Urinary bladder (tissue), 4 donors: ENCODE data around the gene ITGB1. TPM values are rescaled to one million over a fixed set of nuclear protein-coding genes. Genes with fewer than 3 reads are reported as not detected.
"Not testable (repeated sequence)": the region's sequence is repeated elsewhere in the genome, so short reads cannot be mapped to it uniquely, and the experiment has no call there.

Experiments
- DNase-seq: peaks from one replicate; pipeline ENCODE4 v3.0.0-alpha.2; 2015; ENCODE audit errors: extremely low spot score
- H3K27ac ChIP-seq: one replicate; pipeline ENCODE4 v1.5.1; 2013; ENCODE audit warnings: low read depth, mild to moderate bottlenecking, moderate library complexity
- H3K36me3 ChIP-seq: one replicate; pipeline ENCODE4 v1.6.1; 2013; ENCODE audit warnings: mild to moderate bottlenecking, moderate library complexity; ENCODE audit not compliant: insufficient read depth
- H3K4me1 ChIP-seq: one replicate; pipeline ENCODE4 v1.6.1; 2013; ENCODE audit warnings: mild to moderate bottlenecking, moderate library complexity; ENCODE audit not compliant: insufficient read depth
- H3K4me3 ChIP-seq: one replicate; pipeline ENCODE4 v1.5.1; 2013; ENCODE audit warnings: low read depth, low read length
- WGBS: extraction: QIAGEN DNeasy Blood & Tissue Kit; methylation state at CpG from one replicate; pipeline ENCODE4 v1.1.7; 2013; 5-methylcytosine and 5-hydroxymethylcytosine counted together
- polyA plus RNA-seq: library from polyadenylated mRNA; stranded (reverse); fragments of 200-250 nt; gene quantifications from one replicate; pipeline ENCODE4 v1.2.3, GENCODE V29; 2013
- total RNA-seq: library from RNA; depleted of rRNA; stranded (reverse); fragments of >200 nt; gene quantifications from one replicate; pipeline ENCODE4 v1.2.3, GENCODE V29; 2014
- donor health status: healthy with polysubstance abuse.
- donor health status: healthy.

The ITGB1 gene
- total and polyA plus RNA-seq, 2 donors, result 527 to 1,010 TPM

DNA sequence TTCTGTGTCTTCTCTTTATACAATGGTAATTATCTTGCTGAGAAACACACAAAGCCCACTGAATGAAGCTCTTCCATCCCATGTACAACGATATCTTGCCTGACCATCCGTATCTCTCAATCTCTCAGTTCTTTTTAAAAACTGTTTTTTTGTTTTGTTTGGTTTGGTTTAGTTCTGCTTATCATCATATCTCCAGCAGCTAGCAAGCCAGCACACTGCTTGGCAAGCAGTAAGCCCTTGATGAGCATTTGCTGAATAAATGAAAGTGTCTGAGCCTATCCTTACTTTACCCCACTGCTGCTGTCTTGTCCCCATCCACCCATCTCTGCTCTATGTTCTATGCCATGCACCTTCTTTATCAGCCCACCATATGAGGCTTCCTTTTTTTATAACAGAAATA is 34.2 kb downstream of the ITGB1 start:
- no peak overlapping the region for H3K4me3 ChIP-seq
- no peak for DNase-seq
- H3K4me1 ChIP-seq, result no peaks in the 10 kb centered on the region
- H3K36me3 ChIP-seq, result peaks cover 4% of the 10 kb centered on the region
- no peak overlapping the region for H3K27ac ChIP-seq
- 57% methylated on average over 2 of the region's 2 CpGs for WGBS

DNA sequence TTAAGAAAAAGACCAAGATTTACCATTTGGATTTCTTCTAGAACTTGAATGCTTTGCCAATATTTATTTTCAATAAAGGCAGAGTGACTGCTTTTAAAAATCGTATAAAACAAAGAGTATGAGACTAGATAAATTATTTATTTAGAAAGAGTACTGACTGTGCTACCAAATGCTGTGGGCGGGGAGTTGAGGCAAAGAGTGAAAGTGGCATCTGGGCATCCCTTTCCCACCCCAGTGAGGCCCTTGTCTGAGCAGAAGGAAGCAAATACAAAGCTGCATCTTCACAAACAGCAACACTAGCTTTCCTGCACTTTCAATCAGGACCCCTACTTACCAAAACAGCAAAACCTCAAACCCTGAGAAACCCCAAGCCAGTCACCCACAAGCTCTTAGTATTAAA is 34.9 kb downstream of the ITGB1 start:
- no peak for DNase-seq
- no peak overlapping the region for H3K4me3 ChIP-seq
- H3K36me3 ChIP-seq, result peaks cover 4% of the 10 kb centered on the region
- WGBS, result 58% methylated on average over 2 of the region's 2 CpGs
- H3K4me1 ChIP-seq, result no peaks in the 10 kb centered on the region
- H3K27ac ChIP-seq, result no peak overlapping the region

DNA sequence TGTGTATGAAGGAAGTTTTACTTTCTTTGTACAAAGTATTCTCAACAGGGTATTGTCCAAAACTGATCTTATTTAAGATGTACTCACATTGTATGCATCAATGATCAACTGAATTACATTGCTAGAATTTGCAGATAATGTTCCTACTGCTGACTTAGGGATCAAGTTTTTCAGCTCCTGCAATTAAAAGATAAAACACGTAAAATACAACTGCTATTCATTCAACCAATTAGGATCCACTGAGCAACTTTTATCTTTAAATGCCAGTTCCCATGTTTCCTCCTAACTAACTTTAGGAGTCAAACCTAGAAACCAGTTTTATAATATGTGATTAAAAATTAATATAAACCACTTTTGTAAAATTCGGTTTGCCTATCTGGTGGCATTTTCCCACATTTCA is 35.9 kb downstream of the ITGB1 start:
- Histone ChIP-seq H3K27ac (no peak overlapping the region), H3K4me3 (no peak overlapping the region), H3K36me3 (peaks cover 4% of the 10 kb centered on the region), H3K4me1 (no peaks in the 10 kb centered on the region)
- DNase-seq, result no peak
- WGBS, result 85% methylated on average over 2 of the region's 2 CpGs

DNA sequence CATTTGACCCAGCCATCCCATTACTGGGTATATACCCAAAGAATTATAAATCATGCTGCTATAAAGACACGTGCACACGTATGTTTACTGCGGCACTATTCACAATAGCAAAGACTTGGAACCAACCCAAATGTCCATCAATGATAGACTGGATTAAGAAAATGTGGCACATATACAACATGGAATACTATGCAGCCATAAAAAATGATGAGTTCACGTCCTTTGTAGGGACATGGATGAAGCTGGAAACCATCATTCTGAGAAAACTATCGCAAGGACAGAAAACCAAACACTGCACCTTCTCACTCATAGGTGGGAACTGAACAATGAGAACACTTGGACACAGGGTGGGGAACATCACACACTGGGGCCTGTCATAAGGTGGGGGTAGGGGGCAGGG is 40.2 kb downstream of the ITGB1 start:
- H3K27ac ChIP-seq, H3K36me3 ChIP-seq, H3K4me1 ChIP-seq, H3K4me3 ChIP-seq, DNase-seq: not testable (repeated sequence)
- over 99% methylated on average over 3 of the region's 5 CpGs for WGBS

DNA sequence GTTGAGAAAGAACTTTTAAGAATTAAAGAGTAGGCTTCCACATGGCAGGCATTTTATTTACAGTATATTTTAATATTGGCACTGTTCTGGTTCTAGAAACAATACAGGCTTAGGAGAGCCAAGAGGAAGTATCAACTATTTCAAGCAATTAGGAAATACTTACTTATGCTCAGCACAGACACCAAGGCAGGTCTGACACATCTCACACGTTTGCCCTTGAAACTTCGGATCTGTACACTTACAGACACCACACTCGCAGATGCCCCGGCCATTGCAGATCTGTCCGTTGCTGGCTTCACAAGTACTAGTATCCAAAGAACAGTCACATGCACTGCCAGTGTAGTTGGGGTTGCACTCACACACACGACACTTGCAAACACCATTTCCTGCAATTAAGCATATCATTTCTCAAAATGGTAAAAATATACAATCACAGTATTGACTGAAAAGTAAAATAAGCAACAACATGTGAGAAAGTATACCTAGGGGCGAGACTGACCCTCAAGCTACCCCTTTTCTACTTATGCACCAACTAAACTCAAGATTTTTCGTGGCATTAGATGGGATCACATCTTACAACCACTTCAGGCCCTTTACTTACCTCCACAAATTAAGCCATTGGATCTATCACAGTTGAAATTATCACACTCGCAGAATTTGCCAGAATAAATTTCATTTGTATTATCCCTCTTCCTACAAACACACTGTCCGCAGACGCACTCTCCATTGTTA is 46.6 kb downstream of the ITGB1 start:
- Histone ChIP-seq H3K4me3 (no peak overlapping the region), H3K4me1 (no peaks in the 10 kb centered on the region), H3K36me3 (peaks cover 5% of the 10 kb centered on the region), H3K27ac (no peak overlapping the region)
- WGBS, result 93% methylated on average over 11 of the region's 11 CpGs
- DNase-seq, result no peak

DNA sequence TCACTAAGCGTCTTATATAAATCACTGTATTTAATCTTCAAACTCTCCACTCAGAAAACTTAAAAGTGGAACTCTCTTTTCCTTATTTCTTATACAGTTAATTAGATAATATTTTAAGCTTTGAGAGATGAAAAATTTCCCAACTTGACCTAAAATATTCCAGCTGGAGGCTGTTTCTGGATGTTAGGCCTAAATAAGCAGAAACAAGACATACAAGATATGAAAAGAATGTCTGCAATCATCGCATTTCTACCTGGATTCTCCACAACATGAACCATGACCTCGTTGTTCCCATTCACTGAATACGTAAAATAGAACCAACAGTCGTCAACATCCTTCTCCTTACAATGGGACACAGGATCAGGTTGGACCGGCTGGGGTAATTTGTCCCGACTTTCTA is 48.1 kb downstream of the ITGB1 start:
- not testable (repeated sequence) for H3K4me3 ChIP-seq, DNase-seq, H3K27ac ChIP-seq, H3K36me3 ChIP-seq, H3K4me1 ChIP-seq
- WGBS, result 87% methylated on average over 5 of the region's 7 CpGs

DNA sequence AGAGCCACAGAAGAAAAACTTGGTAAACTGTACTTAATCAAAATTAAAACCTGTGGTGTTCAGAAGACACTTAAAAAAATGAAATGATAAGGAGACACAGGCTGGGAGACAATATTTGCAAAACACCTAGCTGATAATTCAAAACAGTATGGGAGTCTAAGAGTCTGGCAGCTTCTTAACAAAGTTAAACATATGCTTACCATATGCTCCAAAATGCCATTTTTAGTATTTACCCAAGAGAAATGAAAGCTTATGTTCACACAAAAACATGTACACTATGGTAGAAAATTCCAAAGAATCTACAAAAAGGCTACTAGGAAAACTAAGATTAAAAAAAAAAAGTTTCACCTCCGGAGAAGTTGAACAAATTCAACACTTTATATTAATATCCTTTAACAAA is 48.6 kb downstream of the ITGB1 start:
- no peak for DNase-seq
- Histone ChIP-seq H3K4me3 (no peak overlapping the region), H3K36me3 (peaks cover 5% of the 10 kb centered on the region), H3K4me1 (no peaks in the 10 kb centered on the region), H3K27ac (no peak overlapping the region)
- WGBS, result 89% methylated on average over 1 of the region's 1 CpG

DNA sequence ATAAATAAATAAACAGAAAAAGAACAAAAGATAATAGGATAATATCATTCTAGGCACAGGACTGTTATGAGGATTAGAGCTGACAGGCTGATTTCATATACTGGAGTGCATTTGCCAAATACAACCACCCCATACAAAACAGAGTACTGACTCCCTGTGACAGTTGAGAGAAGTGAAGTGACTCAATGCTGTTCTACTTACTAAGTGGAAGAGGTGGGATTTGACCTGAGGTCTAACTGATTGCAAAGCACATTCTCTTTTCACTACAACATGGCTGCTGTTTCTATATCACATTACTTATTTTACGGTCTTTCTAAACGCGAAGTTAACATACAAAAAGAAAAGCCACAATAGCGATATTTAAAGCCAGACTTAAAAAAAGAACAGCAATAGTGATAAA is 51.4 kb downstream of the ITGB1 start:
- no peak for DNase-seq
- no peaks in the 10 kb centered on the region for H3K4me1 ChIP-seq
- WGBS, result 82% methylated on average over 4 of the region's 4 CpGs
- H3K36me3 ChIP-seq, result peaks cover 10% of the 10 kb centered on the region
- H3K27ac ChIP-seq, result no peak overlapping the region
- H3K4me3 ChIP-seq, result no peak overlapping the region

DNA sequence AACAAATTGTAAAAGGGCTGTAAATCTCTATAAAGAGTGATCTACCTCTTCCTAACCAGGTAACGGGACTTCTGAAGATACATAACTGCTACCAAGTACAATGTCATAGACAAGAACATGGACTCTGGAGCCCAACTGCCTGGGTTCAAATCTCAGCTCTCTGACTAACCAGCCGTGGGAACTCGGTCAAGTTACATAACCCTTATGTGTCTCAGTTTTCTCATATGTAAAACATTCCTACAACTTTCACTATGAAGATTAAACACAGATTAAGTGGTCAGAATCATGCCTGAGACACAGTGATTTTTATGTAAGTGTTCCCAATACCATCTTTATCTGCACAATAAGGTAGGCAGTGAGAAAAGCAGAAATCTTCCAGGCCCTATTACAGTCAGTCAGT is 52.6 kb downstream of the ITGB1 start:
- WGBS, result 89% methylated on average over 3 of the region's 3 CpGs
- peaks cover 10% of the 10 kb centered on the region for H3K36me3 ChIP-seq

DNA sequence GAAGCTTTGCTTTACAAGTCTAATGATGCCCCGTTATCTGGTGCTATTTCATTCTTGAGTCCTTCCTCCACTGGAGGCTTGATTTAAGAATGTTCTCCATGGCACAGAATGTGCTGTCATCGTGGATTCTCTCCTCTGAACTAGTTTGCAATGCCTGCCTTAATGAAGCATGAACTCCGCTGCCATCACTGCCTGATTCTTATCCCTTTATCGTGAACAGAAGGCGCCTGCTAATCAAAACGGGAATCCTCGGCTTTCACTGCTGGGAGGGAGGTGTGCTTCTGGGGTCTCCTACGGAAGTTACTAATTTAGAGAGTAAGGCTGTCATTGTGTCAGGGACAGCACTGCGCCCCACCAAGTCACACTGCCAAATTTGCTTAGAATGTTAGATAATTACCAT is 56.2 kb downstream of the ITGB1 start:
- peaks cover 7% of the 10 kb centered on the region for H3K36me3 ChIP-seq
- no peak overlapping the region for H3K4me3 ChIP-seq
- no peak for DNase-seq
- H3K4me1 ChIP-seq, result no peaks in the 10 kb centered on the region
- 87% methylated on average over 9 of the region's 9 CpGs for WGBS
- no peak overlapping the region for H3K27ac ChIP-seq

More for the DNA sequence above, 52.6 kb downstream of the ITGB1 start:
- Histone ChIP-seq H3K27ac (no peak overlapping the region), H3K4me3 (no peak overlapping the region), H3K4me1 (no peaks in the 10 kb centered on the region)
- DNase-seq, result no peak

DNA sequence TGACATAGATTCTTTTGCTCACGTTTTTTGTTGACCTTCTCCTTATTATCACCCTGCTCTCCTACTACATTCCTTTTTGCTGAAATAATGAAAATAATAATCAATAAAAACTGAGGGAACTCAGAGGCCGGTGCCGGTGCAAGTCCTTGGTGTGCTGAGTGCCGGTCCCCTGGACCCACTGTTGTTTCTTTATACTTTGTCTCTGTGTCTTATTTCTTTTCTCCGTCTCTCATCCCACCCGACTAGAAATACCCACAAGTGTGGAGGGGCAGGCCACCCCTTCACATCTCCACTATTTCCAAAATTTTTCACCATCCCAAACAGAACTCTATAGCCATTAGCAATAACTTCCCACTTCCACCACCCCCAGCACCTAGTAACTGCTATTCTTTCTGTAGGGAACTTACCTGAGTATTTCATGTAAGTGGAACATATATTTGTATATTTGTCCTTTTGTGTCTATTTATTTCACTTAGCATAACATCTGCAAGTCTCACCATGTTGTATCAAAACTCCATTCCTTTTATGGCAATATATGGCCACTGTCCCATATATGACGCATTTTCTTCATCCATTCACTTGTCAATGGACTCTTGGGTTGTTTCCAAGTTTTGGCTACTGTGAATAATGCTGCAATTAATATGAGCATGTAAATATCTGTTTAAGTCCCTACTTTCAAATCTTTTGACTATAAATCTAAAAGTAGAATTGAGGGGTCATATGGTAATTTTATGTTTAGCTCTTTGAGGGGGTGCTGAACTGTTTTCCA is 62.6 kb downstream of the ITGB1 start:
- DNase-seq, H3K4me3 ChIP-seq, H3K27ac ChIP-seq, H3K36me3 ChIP-seq, H3K4me1 ChIP-seq: not testable (repeated sequence)
- 86% methylated on average over 7 of the region's 7 CpGs for WGBS

DNA sequence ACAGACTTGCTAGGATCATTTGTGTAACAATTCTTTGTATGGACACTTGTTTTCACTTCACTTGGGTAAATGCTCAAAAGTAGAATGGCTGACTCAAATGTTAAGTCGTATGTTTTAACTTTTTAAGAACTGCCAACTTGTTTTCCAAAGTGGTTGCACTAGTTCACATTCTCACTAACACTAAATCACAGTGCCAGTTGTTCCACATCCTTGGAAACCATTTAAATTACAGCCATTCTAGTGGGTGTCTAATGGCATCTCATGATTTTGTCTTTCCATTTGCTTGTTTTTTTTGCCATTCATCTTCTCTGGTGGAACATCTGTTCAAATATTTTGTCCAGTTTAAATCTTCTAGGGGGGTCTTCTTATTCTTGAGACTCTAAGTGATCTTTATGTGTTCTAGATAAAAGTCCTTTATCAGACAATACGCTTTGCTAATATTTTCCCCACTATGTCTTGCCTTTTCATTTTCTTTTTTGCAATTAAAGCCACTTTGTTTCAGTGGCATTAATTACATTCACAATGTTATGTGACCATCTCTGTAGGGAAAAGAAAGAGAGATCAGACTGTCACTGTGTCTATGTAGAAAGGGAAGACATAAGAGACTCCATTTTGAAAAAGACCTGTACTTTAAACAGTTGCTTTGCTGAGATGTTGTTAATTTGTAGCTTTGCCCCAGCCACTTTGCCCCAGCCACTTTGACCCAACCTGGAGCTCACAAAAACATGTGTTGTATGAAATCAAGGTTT is 63.9 kb downstream of the ITGB1 start:
- 89% methylated on average over 2 of the region's 2 CpGs for whole genome bisulfite sequencing
- Histone ChIP-seq H3K27ac (no peak overlapping the region), H3K4me3 (no peak overlapping the region), H3K36me3 (no peaks in the 10 kb centered on the region), H3K4me1 (no peaks in the 10 kb centered on the region)
- DNase-seq, result no peak

DNA sequence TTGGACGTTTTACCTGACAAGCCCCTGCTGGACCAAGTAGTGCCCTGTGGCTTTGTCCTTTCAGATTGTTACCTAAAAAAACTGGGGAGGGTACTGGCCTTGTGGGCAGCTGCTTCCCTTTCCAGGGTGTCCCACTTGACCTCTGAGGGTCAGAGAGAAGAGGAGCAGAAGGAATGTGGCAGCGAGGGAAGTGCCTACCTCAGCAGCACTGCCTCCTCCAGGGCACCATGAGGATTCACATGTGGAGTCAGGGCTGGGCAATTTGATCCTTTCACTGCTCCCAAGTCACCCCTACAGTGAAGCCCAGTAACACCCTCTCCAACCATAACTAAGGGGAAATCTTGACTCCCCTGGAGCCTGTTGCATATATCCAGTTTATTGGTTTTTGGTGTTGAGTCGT is 64.6 kb downstream of the ITGB1 start:
- H3K4me1 ChIP-seq, result no peaks in the 10 kb centered on the region
- WGBS, result 73% methylated on average over 3 of the region's 3 CpGs

DNA sequence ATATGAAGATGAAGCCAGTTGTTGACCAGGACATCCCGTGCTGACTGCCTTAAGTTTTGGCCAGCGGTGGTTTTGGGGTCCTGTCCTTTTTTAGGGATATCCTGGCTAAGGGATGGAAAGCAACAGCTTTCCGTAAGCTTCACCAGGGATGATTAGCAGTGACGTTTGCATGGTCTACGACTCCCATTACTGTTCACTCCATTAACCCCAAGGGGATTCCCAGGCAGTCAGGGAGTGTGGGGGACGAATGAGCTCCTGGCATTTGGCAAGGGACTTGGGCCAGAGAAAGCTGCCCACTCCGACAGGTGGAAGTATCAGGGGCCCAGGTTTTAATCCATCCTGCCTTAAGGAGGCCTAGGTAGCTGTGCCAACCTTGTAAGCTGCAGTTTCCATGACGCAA is 66.8 kb downstream of the ITGB1 start:
- Histone ChIP-seq H3K4me3 (no peak overlapping the region), H3K4me1 (no peaks in the 10 kb centered on the region), H3K36me3 (no peaks in the 10 kb centered on the region), H3K27ac (no peak overlapping the region)
- WGBS, result 79% methylated on average over 8 of the region's 8 CpGs
- DNase-seq, result no peak

More for the DNA sequence above, 64.6 kb downstream of the ITGB1 start:
- Histone ChIP-seq H3K27ac (no peak overlapping the region), H3K4me3 (no peak overlapping the region), H3K36me3 (no peaks in the 10 kb centered on the region)
- no peak for DNase-seq
